Myocyte (in vitro differentiated cells): ENCODE data around the gene IFITM2. TPM values are rescaled to one million over a fixed set of nuclear protein-coding genes. Genes with fewer than 3 reads are reported as not detected.
A peak's percentile ranks its signal among the peaks of the same experiment; 100 is the strongest.
"Not testable (repeated sequence)": the region's sequence is repeated elsewhere in the genome, so short reads cannot be mapped to it uniquely, and the experiment has no call there.

Experiments
- DNase-seq: peaks from one replicate; pipeline ENCODE4 v3.0.0-alpha.2; 2012; ENCODE audit warnings: low read depth
- total RNA-seq: library from RNA; depleted of rRNA; stranded (reverse); fragments of >200 nt; gene quantifications from 2 replicates; pipeline ENCODE4 v1.2.3, GENCODE V29; 2014

The IFITM2 gene
- total RNA-seq, 1 donor from 2014 or later = 12.5 TPM

DNA sequence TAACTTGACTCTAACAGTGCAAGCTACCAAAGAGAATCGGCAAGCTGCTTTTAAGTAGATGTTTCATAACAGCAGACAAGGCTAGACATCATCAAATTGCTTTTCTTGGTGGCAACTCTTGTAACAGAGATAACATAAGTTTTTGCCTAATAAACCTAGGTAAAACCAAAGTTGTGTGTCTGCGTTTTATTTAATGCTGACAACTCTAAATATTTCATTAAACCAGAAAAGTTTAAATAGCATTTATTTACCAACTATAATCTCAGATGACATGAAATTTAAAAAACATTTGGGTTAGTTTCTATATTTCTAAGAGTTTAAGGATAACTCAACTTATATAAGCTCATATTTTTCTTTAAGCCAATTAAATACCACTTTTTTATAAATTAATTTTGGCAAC is 32.3 kb downstream of the IFITM2 start:
- DNase-seq = no peak

DNA sequence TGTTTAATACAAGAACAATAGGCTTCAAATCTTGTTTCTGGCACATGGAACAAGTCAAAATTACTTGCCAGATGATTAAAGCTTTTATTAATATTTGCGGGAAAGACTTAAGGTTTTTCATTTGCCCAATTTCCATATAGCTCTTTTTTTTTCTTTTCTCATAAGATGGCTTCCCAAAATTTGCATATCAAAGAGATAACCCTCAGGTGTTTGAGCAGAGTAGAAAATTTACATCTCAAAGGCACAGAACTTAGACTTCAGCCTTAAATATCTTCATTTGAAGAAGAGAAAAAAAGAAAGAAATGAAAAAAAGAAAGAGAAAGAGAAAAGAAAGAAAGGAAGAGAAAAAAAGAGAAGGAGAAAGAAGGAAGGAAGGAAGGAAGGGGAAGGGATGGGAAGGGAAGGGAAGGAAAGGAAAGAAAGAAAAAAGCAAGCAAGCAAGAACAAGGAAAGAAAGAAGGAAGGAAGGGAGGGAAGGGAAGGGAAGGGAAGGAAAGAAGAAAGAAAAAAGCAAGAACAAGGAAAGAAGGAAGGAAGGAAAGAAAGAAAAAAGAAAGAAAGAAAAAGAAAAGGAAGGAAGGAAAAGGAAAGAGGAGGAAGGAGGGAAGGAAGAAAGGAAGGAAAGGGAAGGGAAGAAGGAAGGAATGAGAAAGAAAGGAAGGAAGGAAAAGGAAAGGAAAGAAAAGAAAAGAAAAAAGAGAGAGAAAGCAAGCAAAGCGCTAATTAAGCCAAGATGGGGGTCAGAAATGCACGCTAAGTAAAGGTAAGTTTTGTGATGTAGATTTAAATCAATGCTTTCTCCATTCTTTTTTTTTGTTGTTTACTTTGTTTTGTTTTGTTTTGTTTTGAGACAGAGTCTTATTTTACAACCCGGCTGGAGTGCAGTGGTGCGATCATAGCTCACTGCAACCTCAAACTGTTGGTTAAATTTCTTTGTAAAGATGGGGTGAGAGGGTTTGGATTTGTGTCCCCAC is 33.2 kb downstream of the IFITM2 start:
- no peak for DNase-seq

DNA sequence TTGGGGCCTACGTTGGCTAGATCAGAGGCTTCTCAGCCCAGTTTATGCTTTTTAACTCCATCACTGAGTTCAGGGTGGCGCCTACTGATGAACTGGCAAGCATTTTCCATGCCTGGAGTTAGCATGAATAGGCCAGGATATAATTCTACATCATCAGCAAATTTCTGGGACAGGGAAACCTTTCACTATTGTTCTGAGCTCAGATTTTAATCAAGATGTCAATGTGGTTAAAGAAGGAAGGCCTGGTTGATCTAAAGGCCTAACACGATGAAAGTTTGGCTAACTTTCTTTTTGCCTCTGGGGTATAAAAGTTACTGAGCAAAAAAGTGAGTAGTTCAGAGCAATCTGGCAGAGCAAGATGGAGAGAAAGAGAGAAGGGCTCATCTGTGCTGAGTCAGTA is 34.7 kb downstream of the IFITM2 start:
- no peak for DNase-seq

DNA sequence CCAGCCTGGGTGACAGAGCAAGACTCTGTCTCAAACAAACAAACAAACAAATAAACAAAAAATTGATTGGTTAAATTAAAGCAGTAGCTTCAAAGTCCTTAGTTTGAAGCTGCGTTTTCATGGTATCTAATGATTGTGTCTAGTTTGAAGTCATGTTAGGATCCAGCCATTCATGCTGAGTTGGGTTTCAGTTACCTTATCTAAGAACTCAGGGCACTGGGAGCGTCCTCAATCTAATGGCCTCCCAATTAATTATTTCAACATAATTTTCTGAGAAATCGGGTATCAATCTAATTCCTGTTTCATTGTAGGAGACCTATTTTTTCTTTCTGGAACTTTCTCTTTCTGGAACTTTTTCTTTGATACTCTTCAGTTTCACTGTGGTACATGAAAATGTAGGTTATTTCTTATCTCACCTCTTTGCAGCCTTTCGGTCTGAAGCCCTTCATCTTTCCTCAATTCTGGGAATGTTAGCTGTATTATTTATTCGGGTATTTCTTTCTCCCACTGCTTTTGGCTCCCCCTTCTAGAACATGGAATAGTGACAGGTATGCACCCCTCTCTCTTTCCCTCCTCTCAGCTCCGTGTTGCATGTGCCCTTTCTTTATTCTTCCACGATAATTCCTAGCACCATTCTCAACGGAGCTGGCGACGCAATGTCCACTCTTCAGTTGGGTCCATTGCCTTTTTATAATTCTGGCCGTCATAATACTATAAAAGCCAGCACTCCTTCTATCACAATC is 37.4 kb downstream of the IFITM2 start:
- no peak for DNase-seq

DNA sequence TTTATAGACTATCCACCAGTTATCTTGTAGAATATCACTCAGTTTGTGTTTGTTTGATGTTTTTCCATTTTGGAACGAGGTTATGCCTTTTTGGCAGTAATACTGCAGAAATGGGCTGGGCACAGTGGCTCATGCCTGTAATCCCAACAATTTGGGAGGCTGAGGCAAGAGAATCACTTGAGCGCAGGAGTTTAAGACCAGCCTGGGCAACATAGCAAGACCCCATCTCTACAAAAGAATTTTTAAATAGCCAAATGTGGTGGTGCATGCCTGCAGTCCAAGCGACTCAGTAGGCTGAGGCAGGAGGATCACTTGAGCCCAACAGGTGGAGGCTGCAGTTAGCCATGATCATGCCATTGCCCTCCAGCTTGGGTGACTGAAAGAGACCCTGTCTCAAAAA is 38.9 kb downstream of the IFITM2 start:
- no peak for DNase-seq

DNA sequence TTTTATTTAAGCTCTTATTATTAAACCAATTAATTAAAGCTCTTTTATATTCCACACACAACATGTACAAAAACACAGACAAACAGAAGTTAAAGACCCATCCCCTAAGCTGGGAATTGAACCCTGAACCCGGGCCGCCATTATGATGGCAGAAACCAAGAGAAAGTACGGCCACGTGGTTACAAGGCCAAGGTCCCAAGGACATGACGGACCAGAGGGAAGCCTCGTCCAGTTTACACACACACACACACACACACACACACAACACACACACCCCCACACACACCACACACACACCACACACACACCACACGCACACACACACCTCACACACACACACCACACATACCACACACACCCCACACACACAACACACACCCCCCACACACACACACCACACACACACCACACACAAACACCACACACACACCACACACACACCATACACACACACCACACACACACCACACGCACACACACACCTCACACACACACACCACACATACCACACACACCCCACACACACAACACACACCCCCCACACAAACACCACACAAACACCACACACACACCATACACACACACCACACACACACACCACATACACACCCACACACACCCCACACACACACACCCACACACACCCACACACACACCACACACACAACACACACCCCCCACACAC is 41.8 kb downstream of the IFITM2 start:
- not testable (repeated sequence) for DNase-seq

DNA sequence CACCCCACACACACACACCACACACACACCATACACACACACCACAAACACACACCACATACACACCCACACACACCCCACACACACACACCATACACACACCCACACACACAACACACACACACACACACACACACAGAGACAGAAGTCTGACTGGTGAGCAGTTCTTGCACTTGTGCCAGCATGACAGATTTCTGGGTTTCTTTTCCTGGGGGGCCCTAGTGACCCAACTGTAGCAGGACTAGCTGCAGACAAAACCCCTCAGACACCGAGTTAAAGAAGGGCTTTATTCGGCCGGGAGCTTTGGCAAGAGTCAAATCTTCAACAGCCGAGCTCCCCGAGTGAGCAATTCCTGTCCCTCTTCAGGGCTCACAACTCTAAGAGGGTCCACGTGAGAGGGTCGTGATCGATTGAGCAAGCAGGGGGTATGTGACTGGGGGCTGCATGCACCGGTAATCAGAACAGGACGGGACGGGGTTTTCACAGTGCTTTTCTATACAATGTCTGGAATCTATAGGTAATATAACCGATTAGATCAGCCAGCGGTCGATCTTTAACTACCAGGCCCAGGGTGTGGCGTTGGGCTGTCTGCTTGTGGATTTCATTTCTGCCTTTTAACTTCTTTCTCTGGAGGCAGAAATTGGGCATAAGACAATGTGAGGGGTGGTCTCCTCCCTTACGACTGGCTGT is 42.6 kb downstream of the IFITM2 start:
- not testable (repeated sequence) for DNase-seq

DNA sequence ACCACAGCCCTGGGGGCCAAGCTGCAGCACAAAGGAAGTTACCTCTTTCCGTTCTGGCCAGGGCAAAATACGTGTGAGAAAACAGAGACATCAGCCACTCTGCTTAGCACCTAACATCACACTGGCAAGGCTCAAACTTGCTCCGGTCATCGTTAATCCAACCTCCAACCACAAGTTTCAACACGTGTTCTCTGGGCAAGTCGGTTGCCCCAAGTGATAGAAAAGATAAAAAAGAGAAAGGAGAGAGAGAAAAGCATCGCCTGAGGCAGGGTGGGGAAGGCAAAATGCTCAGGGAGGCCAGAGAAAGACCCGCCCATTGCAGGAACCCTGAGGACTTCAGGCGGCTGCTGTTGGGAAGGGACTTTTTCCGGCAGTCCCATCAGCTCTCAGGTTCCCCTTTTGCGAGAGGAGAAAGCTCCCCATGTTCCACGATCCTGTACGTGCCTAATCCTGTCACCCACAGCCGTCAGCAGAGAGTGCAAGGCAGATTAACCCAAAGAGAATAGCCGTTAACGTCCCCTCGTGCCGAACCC is 43.2 kb downstream of the IFITM2 start:
- peak; percentile 28 for DNase-seq

DNA sequence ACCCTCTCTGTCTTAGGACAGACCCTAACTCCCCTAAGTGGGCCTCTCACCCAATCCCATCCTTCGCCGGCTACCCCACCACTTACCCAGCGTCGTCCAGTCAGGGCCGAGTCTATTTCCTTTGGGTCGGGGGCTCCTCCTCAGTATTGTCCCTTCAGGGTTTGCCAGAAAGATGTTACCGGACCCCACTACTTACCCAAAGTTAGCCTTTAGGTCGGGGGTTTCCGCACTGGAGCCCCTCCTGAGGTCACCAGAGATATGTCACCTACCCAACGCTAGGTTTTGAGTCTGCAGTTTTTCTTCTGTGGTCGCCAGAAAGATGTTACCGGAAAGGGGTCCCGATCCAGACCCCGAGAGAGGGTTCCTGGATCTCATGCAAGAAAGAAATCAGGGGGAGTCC is 43.8 kb downstream of the IFITM2 start:
- no peak for DNase-seq

DNA sequence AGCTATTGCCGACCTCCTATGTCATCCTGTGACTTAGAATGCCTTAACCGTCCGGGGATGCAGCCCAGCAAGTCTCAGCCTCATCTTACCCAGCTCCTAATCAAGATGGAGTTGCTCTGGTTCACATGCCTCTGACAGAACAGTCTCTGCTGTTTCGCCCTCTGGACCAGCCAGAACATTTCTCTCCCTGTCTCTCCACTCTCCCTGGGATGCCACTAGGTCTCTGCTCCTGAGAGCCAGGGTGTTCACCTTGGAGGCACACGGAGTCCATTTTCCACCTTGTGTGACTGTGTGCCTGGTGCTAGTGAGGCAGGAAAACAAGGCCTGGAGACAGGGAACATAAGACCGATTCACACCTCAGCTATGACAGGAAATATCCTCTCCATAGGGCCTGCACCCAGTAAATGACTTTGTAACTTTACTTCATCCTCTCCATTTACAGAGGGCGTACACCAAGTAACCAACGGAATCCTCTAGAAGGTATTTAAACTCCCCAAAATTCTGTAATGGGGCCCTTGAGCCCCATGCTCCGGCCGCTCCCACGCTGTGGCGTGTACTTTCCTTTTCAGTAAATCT is 44.9 kb downstream of the IFITM2 start:
- no peak for DNase-seq

DNA sequence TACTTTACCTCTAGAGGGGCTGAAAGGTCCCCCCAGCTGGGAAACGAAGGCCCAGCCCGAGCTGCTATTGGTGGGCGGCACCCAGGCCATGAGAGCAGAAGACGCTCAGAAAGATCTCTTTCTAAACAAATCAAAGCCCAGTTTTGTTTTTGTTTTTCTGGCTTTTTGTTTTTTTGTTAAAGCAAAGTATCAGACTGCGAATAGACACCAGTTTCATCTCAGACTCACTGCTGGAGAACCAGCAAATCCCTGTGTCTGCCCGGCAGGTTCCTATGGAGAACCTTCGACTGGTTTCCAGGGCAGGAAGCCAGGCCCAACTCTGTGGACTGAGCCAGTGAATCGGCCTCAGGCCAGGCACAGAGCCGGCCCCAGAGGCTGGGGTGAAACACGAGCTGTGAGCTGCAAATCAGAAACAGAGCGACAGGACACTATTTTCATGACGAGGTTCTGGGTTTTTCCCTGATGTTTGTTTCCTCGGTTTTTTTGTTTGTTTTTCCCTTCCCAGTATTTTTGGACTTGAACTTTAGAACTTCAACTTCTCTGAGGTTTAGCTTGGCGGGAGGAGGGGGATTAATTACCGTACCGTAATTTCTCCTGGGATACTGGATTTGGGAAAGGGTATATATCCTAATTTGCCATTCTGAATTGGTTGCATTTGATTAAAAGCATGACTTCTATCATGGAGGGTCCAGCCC is 45.7 kb downstream of the IFITM2 start:
- peak; percentile 85 for DNase-seq

DNA sequence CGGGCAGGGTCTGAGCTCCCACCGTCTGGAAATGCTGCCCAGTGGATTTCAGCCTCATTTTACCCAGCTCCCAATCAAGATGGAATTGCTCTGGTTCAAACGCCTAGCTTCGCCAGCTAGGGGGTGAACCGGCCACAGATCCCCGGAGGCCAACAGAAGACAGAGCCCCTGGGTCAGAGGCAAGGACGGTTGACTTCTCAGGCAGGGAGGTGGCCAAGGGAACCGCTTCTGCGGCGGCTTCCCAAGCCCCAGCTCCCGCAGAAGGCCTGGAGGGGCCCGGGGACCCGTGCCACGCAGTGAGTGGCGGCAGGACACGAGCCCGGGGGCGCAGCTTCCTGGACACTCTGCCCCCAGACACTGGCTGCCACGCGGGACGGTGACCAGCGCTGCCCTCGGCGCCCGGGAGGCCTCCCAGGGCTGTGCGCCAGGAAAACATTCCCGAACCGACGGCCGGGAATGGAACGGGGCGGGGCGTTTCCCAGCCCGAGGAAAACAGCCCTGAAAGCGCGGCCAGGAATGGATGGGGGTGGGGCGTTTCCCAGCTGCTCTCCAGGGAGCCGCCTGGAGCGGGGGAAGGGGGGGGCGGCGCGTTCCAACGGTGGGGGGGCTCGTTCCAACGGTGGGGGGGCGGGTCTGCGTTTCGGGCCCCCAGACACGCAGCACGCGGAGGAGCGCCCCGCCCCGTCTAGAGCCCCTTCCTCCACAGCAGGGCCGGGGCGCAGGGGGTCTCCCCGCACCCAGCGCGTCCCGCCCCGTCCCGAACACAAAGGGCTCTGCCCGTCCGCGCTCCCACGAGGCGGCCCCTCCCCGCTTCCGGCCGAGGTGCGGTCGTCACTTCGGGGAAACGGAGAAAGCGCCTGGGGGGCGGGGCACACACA is 48.2 kb downstream of the IFITM2 start:
- peak; percentile 89 for DNase-seq

DNA sequence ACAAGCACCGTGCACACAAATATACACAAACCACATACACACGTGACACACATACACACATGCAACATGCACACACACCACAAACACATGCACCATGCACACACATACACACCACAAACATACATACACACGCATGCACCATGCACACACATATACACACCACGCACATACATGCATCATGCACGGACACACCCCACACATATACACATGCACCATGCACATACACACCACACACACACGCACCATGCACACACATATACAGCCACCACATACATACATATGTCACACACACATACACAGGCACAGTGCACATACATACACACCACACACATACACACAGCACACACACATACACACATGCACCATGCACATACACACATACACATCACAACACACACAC is 49.0 kb downstream of the IFITM2 start:
- DNase-seq = no peak

DNA sequence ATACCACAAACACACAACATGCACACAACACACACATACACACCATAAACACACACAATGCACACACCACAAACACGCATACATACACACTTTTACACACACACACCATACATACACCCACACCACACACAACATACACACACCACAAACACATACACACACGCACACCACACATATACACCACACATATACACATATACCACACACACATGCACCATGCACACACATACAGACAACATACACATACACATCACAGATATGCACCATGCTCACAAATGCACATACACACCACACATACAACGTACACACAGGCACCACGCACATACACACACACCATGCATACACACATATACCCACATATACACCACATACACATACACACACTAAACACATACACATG is 50.0 kb downstream of the IFITM2 start:
- DNase-seq = no peak

DNA sequence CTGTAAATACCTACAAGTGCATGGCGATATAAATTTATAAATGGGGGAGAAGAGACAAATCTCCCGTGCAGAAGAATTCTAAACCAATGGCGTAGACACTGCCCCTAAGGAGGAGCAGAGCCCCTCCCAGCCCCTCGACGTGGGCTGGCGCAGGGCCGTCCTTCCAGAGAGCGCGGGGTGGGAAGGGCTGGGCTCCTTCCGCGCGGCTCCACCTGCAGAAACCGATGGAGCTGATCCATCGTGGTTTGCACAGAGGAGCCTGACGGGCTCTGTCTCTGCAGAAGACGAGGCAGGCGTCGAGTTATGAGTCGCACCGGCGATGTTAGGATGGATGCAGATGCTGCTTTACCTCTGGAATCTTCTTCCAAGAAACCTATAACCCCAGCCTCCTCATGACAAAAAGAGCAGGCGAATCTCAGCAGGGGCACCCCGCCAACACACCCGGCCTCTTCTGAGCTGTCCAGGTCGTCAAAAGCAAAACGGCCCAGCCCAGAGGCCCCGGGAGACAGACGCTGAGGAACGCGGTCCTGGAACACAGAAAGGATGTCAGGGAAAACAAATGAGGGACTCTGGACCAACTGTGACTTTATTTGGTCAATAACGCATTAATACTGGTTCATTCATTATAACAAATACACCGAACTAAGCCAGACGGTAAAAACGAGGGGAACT is 50.6 kb downstream of the IFITM2 start:
- no peak for DNase-seq
